Activated naive CD8-positive, alpha-beta T cell (primary cell): ENCODE results near the gene HAO2.

Experiments
- H3K27ac Mint-ChIP-seq: one replicate; pipeline ENCODE4 v1.8.0; 2021; ENCODE audit warnings: mixed read lengths
- H3K27me3 Mint-ChIP-seq: one replicate; pipeline ENCODE4 v1.8.0; 2021; ENCODE audit warnings: mixed read lengths
- H3K36me3 Mint-ChIP-seq: one replicate; pipeline ENCODE4 v1.8.0; 2021; ENCODE audit warnings: mixed read lengths
- H3K4me1 Mint-ChIP-seq: one replicate; pipeline ENCODE4 v1.8.0; 2021; ENCODE audit warnings: low read depth, mixed read lengths
- H3K4me3 Mint-ChIP-seq: one replicate; pipeline ENCODE4 v1.8.0; 2021; ENCODE audit warnings: mild to moderate bottlenecking, mixed read lengths
- H3K9me3 Mint-ChIP-seq: one replicate; pipeline ENCODE4 v1.8.0; 2021; ENCODE audit warnings: low read depth, mixed read lengths

HAO2 gene

GRCh38 chr1:119368554-119368953, at the start of gene HAO2:
Gene HAO2 (plus strand): TSS chr1:119368785. CDS start chr1:119381086, 12,301 bp downstream.
- no peak within 1 kb of the TSS for H3K4me3 Mint-ChIP-seq
- peaks cover 16% of the 10 kb centered on the region for H3K27me3 Mint-ChIP-seq
- no peak within 1 kb of the TSS for H3K27ac Mint-ChIP-seq
- H3K9me3 Mint-ChIP-seq, result no peaks in the 10 kb centered on the region
- peaks cover 6% of the 10 kb centered on the region for H3K4me1 Mint-ChIP-seq
- no peaks in the 10 kb centered on the region for H3K36me3 Mint-ChIP-seq

GRCh38 chr1:119320100-119320499, 48.5 kb upstream of the HAO2 start:
- Mint-ChIP-seq H3K9me3 (no peaks in the 10 kb centered on the region), H3K4me3 (no peak overlapping the region), H3K36me3 (no peaks in the 10 kb centered on the region), H3K27me3 (peaks cover 2% of the 10 kb centered on the region), H3K27ac (no peak overlapping the region), H3K4me1 (peaks cover 1% of the 10 kb centered on the region)

GRCh38 chr1:119321666-119322419, 46.7 kb upstream of the HAO2 start:
- Mint-ChIP-seq H3K36me3 (no peaks in the 10 kb centered on the region), H3K27me3 (peaks cover 2% of the 10 kb centered on the region), H3K4me3 (no peak overlapping the region), H3K27ac (no peak overlapping the region), H3K9me3 (no peaks in the 10 kb centered on the region), H3K4me1 (peaks cover 6% of the 10 kb centered on the region)

- Mint-ChIP-seq H3K27ac (no peak overlapping the region), H3K9me3 (no peaks in the 10 kb centered on the region), H3K36me3 (no peaks in the 10 kb centered on the region), H3K4me1 (peaks cover 14% of the 10 kb centered on the region), H3K27me3 (peaks cover 9% of the 10 kb centered on the region), H3K4me3 (no peak overlapping the region)
Measured at GRCh38 chr1:119323216-119323982, 45.2 kb upstream of the HAO2 start.

- H3K27me3 Mint-ChIP-seq, result peaks cover 13% of the 10 kb centered on the region
- H3K27ac Mint-ChIP-seq, result no peak overlapping the region
- no peaks in the 10 kb centered on the region for H3K36me3 Mint-ChIP-seq
- no peaks in the 10 kb centered on the region for H3K9me3 Mint-ChIP-seq
- peaks cover 14% of the 10 kb centered on the region for H3K4me1 Mint-ChIP-seq
- no peak overlapping the region for H3K4me3 Mint-ChIP-seq
Measured at GRCh38 chr1:119324198-119324597, 44.4 kb upstream of the HAO2 start.

GRCh38 chr1:119326251-119326650, 42.3 kb upstream of the HAO2 start:
- H3K27me3 Mint-ChIP-seq, result peaks cover 13% of the 10 kb centered on the region
- no peak overlapping the region for H3K27ac Mint-ChIP-seq
- no peaks in the 10 kb centered on the region for H3K36me3 Mint-ChIP-seq
- H3K4me3 Mint-ChIP-seq, result peak overlapping the region; percentile 85
- H3K4me1 Mint-ChIP-seq, result peaks cover 14% of the 10 kb centered on the region
- H3K9me3 Mint-ChIP-seq, result no peaks in the 10 kb centered on the region

- H3K4me3 Mint-ChIP-seq, result peak overlapping the region; percentile 85
- no peaks in the 10 kb centered on the region for H3K9me3 Mint-ChIP-seq
- peaks cover 13% of the 10 kb centered on the region for H3K27me3 Mint-ChIP-seq
- peaks cover 14% of the 10 kb centered on the region for H3K4me1 Mint-ChIP-seq
- no peaks in the 10 kb centered on the region for H3K36me3 Mint-ChIP-seq
- H3K27ac Mint-ChIP-seq, result no peak overlapping the region
Measured at GRCh38 chr1:119327094-119327449, 41.5 kb upstream of the HAO2 start.

- Mint-ChIP-seq H3K27ac (no peak overlapping the region), H3K27me3 (peaks cover 13% of the 10 kb centered on the region), H3K4me3 (peak overlapping the region; percentile 85), H3K36me3 (no peaks in the 10 kb centered on the region), H3K4me1 (peaks cover 14% of the 10 kb centered on the region), H3K9me3 (no peaks in the 10 kb centered on the region)
Measured at GRCh38 chr1:119327450-119328155, 41.0 kb upstream of the HAO2 start.

- H3K4me3 Mint-ChIP-seq, result no peak overlapping the region
- no peaks in the 10 kb centered on the region for H3K9me3 Mint-ChIP-seq
- H3K27me3 Mint-ChIP-seq, result peaks cover 11% of the 10 kb centered on the region
- H3K36me3 Mint-ChIP-seq, result no peaks in the 10 kb centered on the region
- no peak overlapping the region for H3K27ac Mint-ChIP-seq
- peaks cover 13% of the 10 kb centered on the region for H3K4me1 Mint-ChIP-seq
Measured at GRCh38 chr1:119329541-119330461, 38.8 kb upstream of the HAO2 start.

GRCh38 chr1:119330466-119331189, 38.0 kb upstream of the HAO2 start:
- no peak overlapping the region for H3K4me3 Mint-ChIP-seq
- H3K4me1 Mint-ChIP-seq, result peaks cover 13% of the 10 kb centered on the region
- H3K36me3 Mint-ChIP-seq, result no peaks in the 10 kb centered on the region
- no peak overlapping the region for H3K27ac Mint-ChIP-seq
- H3K9me3 Mint-ChIP-seq, result no peaks in the 10 kb centered on the region
- peaks cover 11% of the 10 kb centered on the region for H3K27me3 Mint-ChIP-seq

- no peaks in the 10 kb centered on the region for H3K36me3 Mint-ChIP-seq
- no peak overlapping the region for H3K27ac Mint-ChIP-seq
- H3K4me1 Mint-ChIP-seq, result peaks cover 13% of the 10 kb centered on the region
- no peak overlapping the region for H3K4me3 Mint-ChIP-seq
- peaks cover 11% of the 10 kb centered on the region for H3K27me3 Mint-ChIP-seq
- no peaks in the 10 kb centered on the region for H3K9me3 Mint-ChIP-seq
Measured at GRCh38 chr1:119331190-119331515, 37.4 kb upstream of the HAO2 start.

GRCh38 chr1:119331915-119332314, 36.7 kb upstream of the HAO2 start:
- no peak overlapping the region for H3K27ac Mint-ChIP-seq
- H3K4me1 Mint-ChIP-seq, result peaks cover 8% of the 10 kb centered on the region
- no peak overlapping the region for H3K4me3 Mint-ChIP-seq
- no peaks in the 10 kb centered on the region for H3K36me3 Mint-ChIP-seq
- H3K27me3 Mint-ChIP-seq, result peaks cover 11% of the 10 kb centered on the region
- H3K9me3 Mint-ChIP-seq, result no peaks in the 10 kb centered on the region

- H3K27ac Mint-ChIP-seq, result no peak overlapping the region
- H3K4me1 Mint-ChIP-seq, result peaks cover 5% of the 10 kb centered on the region
- no peak overlapping the region for H3K4me3 Mint-ChIP-seq
- H3K36me3 Mint-ChIP-seq, result no peaks in the 10 kb centered on the region
- peaks cover 10% of the 10 kb centered on the region for H3K27me3 Mint-ChIP-seq
- H3K9me3 Mint-ChIP-seq, result no peaks in the 10 kb centered on the region
Measured at GRCh38 chr1:119332622-119333021, 36.0 kb upstream of the HAO2 start.
